GM18526 (cell line): Measurements from ENCODE around the gene ORAI2.

Source experiments
- POLR2A ChIP-seq: IDR thresholded peaks from 3 replicates; pipeline ENCODE4 v1.6.1; 2011; ENCODE audit not compliant: insufficient read length; ENCODE audit errors: extremely low read depth

Gene ORAI2

GRCh38 chr7:102410123-102410522 lies 23.3 kb upstream of the ORAI2 start:
- TF ChIP-seq POLR2A: no peak

- TF ChIP-seq POLR2A: no peak
Measured at GRCh38 chr7:102410918-102411317, 22.5 kb upstream of the ORAI2 start.

GRCh38 chr7:102412548-102412947 lies 20.8 kb upstream of the ORAI2 start:
- no peak for TF ChIP-seq POLR2A

- TF ChIP-seq POLR2A: no peak
Measured at GRCh38 chr7:102413091-102413490, 20.3 kb upstream of the ORAI2 start.

- no peak for TF ChIP-seq POLR2A
Measured at GRCh38 chr7:102413611-102414010, 19.8 kb upstream of the ORAI2 start.

- TF ChIP-seq POLR2A: no peak
Measured at GRCh38 chr7:102415685-102416225, 17.6 kb upstream of the ORAI2 start.

GRCh38 chr7:102416406-102416805 lies 17.0 kb upstream of the ORAI2 start:
- TF ChIP-seq POLR2A: no peak

GRCh38 chr7:102417105-102417504 lies 16.3 kb upstream of the ORAI2 start:
- TF ChIP-seq POLR2A: no peak

GRCh38 chr7:102418592-102418991 lies 14.8 kb upstream of the ORAI2 start:
- TF ChIP-seq POLR2A: no peak

- no peak for TF ChIP-seq POLR2A
Measured at GRCh38 chr7:102421706-102422240, 11.6 kb upstream of the ORAI2 start.

GRCh38 chr7:102424129-102424551 lies 9.2 kb upstream of the ORAI2 start:
- TF ChIP-seq POLR2A: no peak

- TF ChIP-seq POLR2A: peak; percentile 38
Measured at GRCh38 chr7:102424787-102425218, 8.6 kb upstream of the ORAI2 start.

- TF ChIP-seq POLR2A: peak; percentile 86
Measured at GRCh38 chr7:102425639-102426267, 7.6 kb upstream of the ORAI2 start.

- TF ChIP-seq POLR2A: peak; percentile 46
Measured at GRCh38 chr7:102426268-102427018, 6.9 kb upstream of the ORAI2 start.

- no peak for TF ChIP-seq POLR2A
Measured at GRCh38 chr7:102427019-102427405, 6.4 kb upstream of the ORAI2 start.
